ENCODE results near the gene BCAS3.

GRCh38 chr17:61158376-61158775, 480.7 kb downstream of the BCAS3 start:
- TF ChIP-seq CTCF (IDR thresholded peaks at IDR 0.05; ENCODE audit: insufficient read depth, low read depth, low read length) (no peak), EZH2 (IDR thresholded peaks at IDR 0.05; ENCODE audit: insufficient read depth, low read length) (no peak)
